MV-4-11 (cell line): ENCODE measurements around the gene DNAAF8.
"Not testable (repeated sequence)": the region's sequence is repeated elsewhere in the genome, so short reads cannot be mapped to it uniquely, and the experiment has no call there.

Source experiments
- DNase-seq: peaks from one replicate; lab custom pipeline; 2025; lab: John Stamatoyannopoulos, UW

Gene DNAAF8

GRCh38 chr16:4723071-4723767 lies 11.1 kb upstream of the DNAAF8 start:
- DNase-seq, result no peak

- no peak for DNase-seq
These were observed 9.6 kb upstream of the DNAAF8 start for GRCh38 chr16:4724661-4725270.

DNA sequence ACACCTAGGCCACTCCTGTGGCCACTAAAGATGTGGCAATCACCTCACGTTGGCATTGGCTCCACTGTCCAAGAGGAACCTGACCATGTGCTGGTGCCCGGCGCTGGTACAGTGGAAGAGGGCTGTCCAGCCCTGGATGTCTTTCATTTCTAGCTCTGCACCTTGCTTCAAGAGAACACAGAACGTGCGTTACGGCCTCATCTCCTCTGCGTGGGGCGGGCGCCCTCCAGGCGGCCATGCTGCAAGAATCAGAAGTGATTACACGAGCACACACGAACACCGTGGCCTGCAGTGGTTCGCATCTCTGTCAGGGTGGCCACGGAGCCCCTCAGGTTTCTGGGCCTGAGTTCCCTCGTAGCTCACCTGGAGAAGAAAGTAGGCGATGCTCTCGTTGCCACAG lies 7.7 kb upstream of the DNAAF8 start:
- DNase-seq, result no peak

DNA sequence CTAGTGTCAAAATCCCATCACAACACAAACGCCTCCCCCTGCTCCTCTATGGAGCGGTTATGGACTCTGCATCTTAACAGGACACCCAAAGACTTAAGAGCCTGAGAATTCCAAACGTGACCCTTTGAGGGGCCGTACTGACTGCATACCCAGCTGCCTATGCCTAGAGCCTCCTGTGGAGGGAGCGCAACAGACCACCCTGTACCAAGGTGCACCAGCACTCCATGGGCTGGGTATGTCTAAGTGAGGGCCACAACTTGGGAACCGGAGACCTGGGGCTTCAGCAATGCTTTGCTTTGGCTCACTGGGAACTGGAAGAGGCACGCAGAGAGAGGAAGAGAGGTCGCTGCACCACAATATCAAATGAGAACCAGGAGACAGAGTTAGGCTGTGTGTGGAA lies 5.7 kb upstream of the DNAAF8 start:
- no peak for DNase-seq

- DNase-seq, result no peak
These were observed 4.5 kb upstream of the DNAAF8 start for GRCh38 chr16:4729876-4730275.

DNA sequence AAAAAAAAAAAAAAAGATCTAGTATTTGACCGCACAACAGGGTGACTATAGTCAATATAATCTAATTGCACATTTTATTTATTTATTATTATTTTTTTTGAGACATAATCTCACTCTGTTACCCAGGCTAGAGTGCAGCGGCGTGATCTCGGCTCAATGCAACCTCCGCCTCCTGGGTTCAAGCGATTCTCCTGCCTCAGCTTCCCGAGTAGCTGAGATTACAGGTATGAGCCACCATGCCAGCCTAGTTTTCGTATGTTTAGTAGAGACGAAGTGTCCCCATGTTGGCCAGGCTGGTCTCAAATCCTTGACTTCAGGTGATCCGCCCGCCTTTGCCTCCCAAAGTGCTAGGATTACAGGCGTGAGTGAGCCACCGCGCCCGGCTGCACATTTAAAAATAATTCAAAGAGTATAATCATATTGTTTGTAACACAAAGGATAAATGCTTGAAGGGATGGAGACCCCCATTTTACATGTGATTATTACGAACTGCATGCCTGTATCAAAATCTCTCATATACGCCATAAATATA lies 1.1 kb upstream of the DNAAF8 start:
- no peak for DNase-seq

DNA sequence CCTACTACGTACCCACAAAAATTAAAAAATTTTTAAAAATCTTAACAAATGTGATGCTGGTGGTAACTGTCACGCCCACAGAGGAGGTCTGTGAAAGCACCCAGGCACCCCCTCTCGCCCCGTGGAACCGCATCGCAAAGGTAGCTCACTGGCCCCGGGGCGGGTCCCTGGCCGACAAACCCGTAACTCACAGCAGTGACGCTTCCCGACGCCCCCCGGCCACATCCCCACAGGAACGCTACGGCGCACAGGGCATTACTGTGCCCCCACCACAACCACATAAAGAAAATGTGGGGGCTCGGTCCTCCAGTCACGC lies 632 bp upstream of the DNAAF8 start:
- no peak for DNase-seq

DNA sequence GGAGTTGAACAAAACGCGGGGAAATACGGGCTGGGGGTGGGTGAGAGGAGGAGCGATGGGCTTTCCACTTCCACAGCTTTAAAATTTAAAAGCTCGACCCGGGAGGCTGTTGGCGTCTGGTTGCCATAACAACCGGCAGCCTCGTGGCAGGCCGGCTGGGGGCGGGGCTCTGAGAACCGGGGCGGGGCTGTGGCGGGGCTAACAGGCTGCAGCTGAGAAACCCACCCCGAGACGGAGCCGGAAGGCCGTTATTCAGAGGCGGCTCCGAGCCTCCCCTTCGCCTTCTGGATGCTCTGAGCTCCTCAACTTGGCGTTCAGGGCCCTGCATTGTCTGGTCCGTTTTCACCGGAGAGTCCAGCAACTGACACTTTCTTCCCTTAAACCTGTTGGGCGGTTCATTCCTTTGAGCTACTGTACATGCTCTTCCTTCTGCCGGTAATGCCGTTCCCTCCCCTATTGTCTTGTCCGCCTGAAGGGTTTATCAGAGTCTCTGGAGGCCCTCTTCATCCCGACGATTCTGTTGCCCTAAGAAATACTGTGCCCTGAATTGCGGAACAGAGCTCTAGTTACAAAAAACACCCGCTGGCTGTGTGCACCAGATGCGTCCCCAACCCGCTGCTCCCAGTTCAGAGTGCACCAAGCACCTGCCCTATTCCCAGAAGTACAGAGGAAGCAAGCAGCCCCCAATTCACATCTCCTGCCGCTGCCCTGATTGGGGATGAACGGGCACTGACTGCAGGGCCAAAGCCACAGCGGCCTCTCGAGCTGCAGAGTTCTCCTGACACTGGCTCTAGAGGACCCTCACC lies 596 bp downstream of the DNAAF8 start:
- peak; percentile 70 for DNase-seq

- DNase-seq, result no peak
These were observed 2.2 kb downstream of the DNAAF8 start for GRCh38 chr16:4736546-4736945.

DNA sequence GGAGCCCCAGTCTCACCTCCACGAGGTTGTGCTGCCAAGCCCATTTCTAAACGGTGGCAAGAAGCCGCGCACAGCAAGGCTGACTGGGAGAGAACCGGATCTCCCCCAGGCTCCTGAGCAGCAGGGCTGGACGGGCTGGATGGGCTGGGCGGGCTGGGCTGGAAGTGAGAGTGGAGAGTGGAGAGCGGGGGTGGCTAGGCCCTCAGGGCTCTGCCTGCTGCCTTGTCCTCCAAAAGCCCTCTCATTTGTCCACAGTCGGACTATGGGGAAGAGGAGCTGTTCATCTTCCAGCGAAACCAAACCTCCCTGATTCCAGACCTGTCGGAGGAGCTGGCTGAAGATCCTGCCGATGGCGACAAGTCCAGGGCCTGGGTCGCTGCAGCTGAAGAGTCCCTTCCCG lies 3.2 kb downstream of the DNAAF8 start:
- DNase-seq, result no peak

DNA sequence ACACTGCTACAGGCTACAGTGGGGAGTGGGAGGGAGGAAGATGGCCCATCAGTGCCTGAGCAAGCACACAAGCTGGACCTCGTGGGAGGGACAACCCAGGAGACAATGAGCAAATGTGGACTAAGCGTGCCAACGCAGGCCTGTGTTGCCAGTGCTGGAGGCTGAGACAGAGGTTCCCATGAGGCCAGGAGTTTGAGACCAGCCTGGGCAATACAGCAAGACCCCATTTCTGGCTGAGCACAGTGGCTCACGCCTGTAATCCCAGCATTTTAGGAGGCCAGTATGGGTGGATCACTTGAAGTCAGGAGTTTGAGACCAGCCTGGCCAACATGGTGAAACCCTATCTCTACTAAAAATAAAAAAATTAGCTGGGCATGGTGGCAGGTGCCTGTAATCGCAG lies 4.0 kb downstream of the DNAAF8 start:
- not testable (repeated sequence) for DNase-seq

DNA sequence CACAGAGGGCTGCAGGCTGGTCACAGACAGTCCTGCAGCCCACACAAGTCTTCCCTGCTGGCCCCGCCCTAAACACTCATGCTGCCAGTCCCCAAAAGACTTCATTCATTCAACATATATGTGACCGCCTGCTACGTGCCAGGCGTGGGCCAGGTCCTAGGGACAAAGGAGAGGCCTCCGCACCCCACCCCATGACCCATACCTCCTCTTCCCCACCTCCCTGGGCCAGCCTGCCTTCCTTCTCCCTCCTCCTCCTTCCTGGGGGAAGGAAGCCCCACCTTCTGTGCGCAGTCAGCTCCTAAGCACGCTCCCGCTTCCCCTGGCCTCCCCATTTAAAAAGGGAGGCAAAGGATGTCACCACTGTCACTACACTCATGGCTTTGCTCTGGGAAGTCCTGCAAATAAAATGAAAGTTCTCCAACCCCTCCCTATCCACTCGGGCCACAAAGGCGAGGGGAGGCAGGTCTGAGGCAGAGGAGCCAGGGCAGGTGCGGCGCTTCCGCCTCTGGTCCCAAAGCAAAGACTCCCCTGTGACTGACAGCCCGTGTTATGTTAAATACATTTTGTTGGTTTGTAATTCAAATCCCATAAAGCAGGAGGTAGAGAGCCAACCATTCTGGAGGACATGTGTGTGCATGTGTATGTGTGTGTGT lies 9.0 kb downstream of the DNAAF8 start:
- no peak for DNase-seq

DNA sequence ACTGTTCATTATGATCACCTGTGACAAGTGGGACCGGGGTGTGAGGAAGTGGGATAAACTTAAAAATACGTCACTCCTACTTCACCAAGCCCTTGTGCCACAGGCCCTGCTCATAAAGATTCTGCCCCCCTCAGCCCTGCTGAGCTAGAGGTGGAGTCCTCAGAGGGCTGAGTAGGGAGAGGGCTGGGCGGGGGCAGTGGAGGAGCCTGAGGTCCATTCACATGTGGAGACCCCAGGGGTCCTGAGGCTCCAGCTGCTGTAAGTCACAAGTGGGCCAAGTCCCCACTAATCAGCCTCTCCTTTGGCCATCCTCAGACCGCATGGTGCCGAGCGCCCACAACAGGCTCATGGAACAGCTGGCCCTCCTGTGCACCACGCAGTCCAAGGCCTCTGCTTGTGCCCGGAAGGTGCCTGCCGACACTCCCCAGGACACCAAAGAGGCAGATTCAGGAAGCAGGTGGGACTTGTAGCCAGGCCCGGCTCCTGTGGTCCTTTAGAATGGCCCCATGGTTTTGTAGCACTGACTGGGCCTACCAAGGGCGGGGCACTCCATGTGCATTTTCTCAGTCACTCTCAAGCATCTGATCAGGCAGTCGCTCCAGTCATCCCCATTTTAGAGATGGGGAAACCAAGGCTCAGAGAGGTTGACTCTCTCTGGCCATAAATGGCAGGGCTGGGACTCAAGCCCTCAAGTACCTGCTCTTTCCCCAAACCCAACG lies 10.4 kb downstream of the DNAAF8 start:
- no peak for DNase-seq

GRCh38 chr16:4745274-4745569 lies 10.9 kb downstream of the DNAAF8 start:
- DNase-seq, result no peak

DNA sequence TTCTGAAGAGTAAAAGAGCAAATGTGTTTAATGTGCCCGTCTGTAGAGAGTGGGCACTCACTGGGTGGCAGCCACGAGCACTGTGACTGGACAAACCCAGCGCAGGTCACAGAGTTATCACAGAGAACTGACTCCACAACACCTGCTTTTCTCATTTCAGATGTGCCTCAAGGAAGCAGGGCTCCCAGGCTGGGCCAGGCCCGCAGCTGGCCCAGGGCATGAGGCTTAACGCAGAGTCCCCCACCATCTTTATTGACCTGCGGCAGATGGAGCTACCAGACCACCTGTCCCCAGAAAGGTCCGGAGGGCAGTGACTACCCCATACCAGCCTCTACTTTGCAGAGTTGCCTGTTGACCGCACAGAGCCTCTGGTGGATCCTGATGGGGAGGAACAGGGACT lies 11.9 kb downstream of the DNAAF8 start:
- DNase-seq, result no peak

DNA sequence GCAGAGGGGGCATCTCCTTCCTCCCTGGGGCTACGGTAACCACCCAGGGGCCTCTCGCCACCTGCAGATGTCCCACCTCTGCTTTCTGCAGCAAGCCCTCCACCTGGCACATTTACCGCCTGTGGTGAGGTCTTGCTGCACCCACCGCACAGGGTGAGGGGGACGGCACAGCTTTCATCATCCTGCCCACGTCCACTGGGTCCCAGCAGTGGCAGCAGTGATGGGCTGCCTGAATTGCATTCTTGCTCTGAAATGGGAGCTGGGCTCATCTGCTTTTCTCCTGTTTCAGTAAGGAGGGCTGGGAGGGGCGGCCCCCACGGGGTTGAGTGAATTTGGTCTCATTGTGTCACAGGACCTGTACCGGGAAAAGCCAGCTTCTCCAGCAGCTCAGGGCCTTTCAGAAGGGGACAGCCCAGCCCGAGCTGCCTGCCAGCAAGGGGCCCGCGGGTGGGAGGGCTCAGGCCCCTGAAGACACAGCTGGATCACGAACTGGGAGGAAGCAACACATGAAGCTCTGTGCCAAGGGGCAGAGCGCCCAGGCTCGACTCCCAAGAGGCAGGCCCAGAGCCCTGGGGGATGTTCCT lies 12.7 kb downstream of the DNAAF8 start:
- DNase-seq, result no peak

- no peak for DNase-seq
These were observed 13.8 kb downstream of the DNAAF8 start for GRCh38 chr16:4747906-4748681.

- no peak for DNase-seq
These were observed 14.5 kb downstream of the DNAAF8 start for GRCh38 chr16:4748682-4749411.

- no peak for DNase-seq
These were observed 15.4 kb downstream of the DNAAF8 start for GRCh38 chr16:4749700-4750257.

DNA sequence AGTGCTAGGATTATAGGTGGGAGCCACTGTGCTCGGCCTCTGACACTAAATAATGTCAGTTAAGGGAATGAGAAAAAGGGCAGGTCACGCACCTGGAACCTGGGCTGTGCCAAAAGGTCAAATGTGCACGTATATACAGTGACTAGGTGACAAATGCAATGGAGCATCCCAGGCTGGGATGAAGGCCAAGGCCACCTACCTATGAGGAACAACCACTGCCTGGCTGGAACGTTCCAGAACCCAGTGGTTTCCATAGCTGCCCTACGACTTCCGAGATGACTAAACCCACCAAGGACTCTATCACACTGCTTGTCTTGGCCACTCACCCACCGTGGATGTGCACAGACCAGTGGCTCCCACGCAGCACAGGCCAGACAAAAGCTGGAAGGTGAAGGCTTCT lies 16.6 kb downstream of the DNAAF8 start:
- DNase-seq, result no peak
